HFF-Myc (cell line): ENCODE measurements around the gene DAP3.
"Not testable (repeated sequence)": the region's sequence is repeated elsewhere in the genome, so short reads cannot be mapped to it uniquely, and the experiment has no call there.

Experiments used
- DNase-seq: peaks from one replicate; pipeline ENCODE4 v3.0.0-alpha.2; 2011; ENCODE audit warnings: low read depth; ENCODE audit errors: extremely low read depth
- H3K4me3 ChIP-seq: replicated peaks from 2 replicates; pipeline ENCODE4 v1.5.1; 2011; ENCODE audit warnings: low read depth, mild to moderate bottlenecking, control low read depth, low read length
- CTCF ChIP-seq: IDR thresholded peaks from 2 replicates; pipeline ENCODE4 v1.5.1; 2012; ENCODE audit warnings: mild to moderate bottlenecking, low read depth, low read length, control low read depth; ENCODE audit errors: missing control alignments

DAP3 gene

DNA sequence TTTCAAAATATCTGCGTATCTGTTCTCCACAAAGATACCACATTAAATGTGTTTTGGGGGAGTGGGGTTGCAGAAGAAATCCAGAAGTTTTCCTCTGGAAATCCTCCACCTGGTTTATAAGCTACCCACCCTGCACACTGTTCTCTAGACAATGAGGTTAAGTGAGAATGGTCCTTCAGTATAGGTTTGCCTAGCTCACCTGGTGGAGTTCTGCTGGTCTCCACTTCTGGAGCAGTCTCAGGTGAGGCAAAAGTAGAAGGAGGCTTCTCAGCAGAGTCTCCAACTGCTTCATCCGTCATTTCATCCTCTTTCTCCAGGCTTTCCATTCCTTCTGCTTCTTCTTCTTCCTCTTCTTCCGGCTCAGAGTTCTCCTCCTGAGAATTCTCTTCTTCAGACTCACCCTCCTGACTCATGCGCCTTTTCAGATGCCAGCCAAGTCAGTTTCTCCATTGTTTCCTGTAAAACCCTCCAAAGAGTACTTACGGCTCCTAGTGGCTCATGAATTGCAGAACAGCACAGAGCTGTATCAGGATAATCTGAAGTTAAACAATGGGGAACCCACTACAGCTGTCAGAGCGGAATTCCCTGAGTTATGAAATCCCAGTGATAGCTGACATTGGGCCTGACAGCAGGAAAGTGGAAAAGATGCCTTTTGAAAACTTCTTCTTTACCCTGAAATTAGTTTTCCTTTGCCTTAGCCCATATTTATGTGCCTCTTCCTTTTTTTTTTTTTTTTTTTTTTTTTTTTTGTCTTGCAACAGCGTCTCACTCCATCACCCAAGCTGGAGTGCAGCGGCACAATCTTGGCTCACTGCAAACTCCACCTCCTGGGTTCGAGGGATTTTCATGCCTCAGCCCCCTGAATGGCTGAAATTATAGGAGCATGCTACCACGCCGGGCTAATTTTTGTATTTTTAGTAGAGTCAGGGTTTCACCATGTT is 40.4 kb upstream of the DAP3 start:
- peak overlapping the region; percentile 28 for H3K4me3 ChIP-seq
- TF ChIP-seq CTCF: peak; percentile 66
- DNase-seq: peak; percentile 48

DNA sequence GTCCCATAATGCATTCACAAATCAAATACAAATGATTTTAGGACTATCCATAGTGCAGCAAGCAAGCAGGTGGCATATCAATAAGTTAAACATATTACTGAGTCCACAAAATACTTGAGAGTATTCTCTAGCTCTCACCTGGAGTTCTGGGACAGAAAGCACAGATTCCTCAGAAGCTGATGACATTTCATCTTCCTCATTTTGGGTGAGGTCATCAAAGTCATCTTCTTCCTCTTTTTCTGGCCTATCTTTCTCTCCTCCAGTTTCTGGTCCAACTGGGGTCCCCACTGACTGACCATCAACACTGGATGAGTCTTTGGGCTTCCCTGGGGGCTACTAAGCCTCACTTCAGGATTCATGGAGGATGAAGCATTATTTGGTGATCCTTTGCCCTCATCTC is 39.2 kb upstream of the DAP3 start:
- DNase-seq: no peak
- TF ChIP-seq CTCF: no peak

GRCh38 chr1:155650231-155650757 is 38.6 kb upstream of the DAP3 start:
- no peak for DNase-seq
- TF ChIP-seq CTCF: no peak
- H3K4me3 ChIP-seq: no peak overlapping the region

More for the DNA sequence above, 39.2 kb upstream of the DAP3 start:
- no peak overlapping the region for H3K4me3 ChIP-seq

DNA sequence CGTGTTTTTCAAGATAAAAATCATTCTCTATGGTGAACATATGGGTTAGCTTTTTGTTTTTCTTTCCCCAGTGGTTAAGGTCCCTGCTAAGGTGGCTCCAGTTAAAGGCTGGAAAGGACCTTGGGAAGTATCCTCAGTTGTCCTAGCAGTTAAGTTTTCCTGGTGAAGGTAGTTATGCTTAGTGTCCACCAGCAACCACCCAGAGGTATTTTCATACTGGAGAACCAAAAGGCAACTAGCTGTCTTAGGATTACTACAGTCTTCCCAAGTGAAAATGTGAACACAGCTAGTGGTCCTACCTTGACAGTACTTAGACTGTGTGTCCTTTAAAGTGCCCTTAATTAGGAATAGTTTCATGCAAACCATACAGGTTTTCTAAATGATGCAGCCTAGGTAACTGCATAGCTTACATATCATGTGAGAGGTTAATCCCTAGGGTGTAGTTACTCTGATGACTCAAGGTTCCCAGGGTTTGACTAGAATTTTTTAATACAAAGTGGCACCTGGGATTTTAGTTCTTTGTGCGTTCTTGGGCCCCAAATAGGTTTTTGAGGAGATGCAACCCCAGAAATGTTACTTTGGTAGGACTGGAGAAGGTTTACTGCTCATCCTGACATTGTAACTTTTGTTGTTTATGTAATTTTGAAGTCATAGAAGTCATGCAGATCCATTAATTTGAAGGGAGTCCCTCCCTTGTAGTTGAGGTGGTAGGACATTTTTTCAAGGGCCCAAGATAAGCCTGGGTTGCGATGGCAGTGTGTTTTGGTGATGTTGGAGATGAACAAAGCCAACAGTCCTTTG is 36.8 kb upstream of the DAP3 start:
- no peak for TF ChIP-seq CTCF
- no peak for DNase-seq
- no peak overlapping the region for H3K4me3 ChIP-seq

- H3K4me3 ChIP-seq: no peak overlapping the region
- DNase-seq: no peak
- TF ChIP-seq CTCF: no peak
Observed at GRCh38 chr1:155652951-155653350, 35.9 kb upstream of the DAP3 start.

DNA sequence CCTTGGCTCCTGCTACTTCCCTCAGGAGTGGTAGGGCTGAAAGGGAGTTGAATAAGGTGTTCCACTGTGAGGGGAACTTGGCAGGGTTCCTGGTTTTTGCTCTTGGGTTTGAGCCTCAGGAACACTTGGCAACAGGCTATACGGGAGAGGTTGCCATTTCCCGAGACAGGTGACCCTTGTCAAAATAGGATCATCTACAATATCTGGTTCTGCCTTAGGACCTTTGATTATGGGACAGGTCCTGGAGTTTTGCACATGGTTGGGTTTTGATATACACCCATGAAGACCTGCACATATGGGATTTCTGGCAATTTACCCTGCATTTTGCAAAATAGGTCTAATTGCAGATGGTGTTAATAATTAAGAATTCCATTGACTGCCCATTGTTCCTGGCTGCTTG is 31.4 kb upstream of the DAP3 start:
- no peak for TF ChIP-seq CTCF
- H3K4me3 ChIP-seq: no peak overlapping the region
- no peak for DNase-seq

DNA sequence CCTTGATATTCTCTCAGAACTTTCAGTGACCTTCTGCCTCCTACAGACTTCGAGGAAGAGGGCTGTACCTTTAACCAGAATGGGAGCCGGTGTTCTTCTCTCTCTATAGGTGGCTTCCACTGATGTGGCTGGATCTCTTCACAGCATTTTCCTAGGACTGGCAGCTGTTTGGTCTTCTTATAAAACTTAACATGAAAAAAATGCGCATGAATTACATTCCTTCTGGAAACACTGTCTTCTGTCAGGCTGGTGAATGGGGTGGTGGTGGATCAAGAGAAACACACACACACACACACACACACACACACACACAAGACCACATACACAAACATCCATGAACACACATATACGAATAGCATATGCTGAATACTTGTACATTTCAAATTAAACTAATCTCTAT is 27.7 kb upstream of the DAP3 start:
- DNase-seq, H3K4me3 ChIP-seq: not testable (repeated sequence)
